Subcutaneous abdominal adipose tissue (tissue), 5 donors: ENCODE data around the gene NIM1K.
"Not testable (repeated sequence)": the region's sequence is repeated elsewhere in the genome, so short reads cannot be mapped to it uniquely, and the experiment has no call there.

ENCODE experiments used
- H3K27ac ChIP-seq: one replicate; pipeline ENCODE4 v1.7.0; 2013; ENCODE audit warnings: low read depth, mild to moderate bottlenecking, inconsistent platforms, low read length, moderate library complexity
- H3K27me3 ChIP-seq, 5 donors: one replicate each; pipeline ENCODE4 v1.7.0; 2013; ENCODE audit warnings: low read length in 5 of 5, inconsistent platforms in 1 of 5; ENCODE audit not compliant: control insufficient read depth in 5 of 5, insufficient read depth in 4 of 5
- H3K36me3 ChIP-seq, 5 donors: one replicate each; pipeline ENCODE4 v1.7.0; 2013; ENCODE audit warnings: low read length in 5 of 5; ENCODE audit not compliant: control insufficient read depth in 5 of 5, insufficient read depth in 5 of 5
- H3K4me1 ChIP-seq, 5 donors: one replicate each; pipeline ENCODE4 v1.7.0; 2013; ENCODE audit warnings: low read length in 5 of 5, mild to moderate bottlenecking in 3 of 5, moderate library complexity in 1 of 5; ENCODE audit not compliant: control insufficient read depth in 5 of 5, insufficient read depth in 5 of 5
- H3K4me3 ChIP-seq, 5 donors: one replicate each; pipeline ENCODE4 v1.7.0; 2013; ENCODE audit warnings: low read length in 5 of 5, low read depth in 1 of 5
- H3K9ac ChIP-seq, 5 donors: one replicate each; pipeline ENCODE4 v1.7.0; 2013; ENCODE audit warnings: low read length in 5 of 5, mild to moderate bottlenecking in 4 of 5, moderate library complexity in 3 of 5
- H3K9me3 ChIP-seq, 5 donors: one replicate each; pipeline ENCODE4 v1.7.0; 2013; ENCODE audit warnings: low read length in 5 of 5; ENCODE audit not compliant: control insufficient read depth in 5 of 5
- donor health status: healthy.
- donor health status: healthy.
- donor health status: healthy.
- donor health status: healthy.
- donor health status: healthy.

Gene NIM1K

GRCh38 chr5:43315263-43315662, 123.2 kb downstream of the NIM1K start:
- H3K9ac ChIP-seq: no peak overlapping the region
- no peaks in the 10 kb centered on the region for H3K36me3 ChIP-seq
- no peak overlapping the region for H3K4me3 ChIP-seq
- no peaks in the 10 kb centered on the region for H3K27me3 ChIP-seq
- no peaks in the 10 kb centered on the region for H3K9me3 ChIP-seq
- H3K27ac ChIP-seq: no peak overlapping the region
- H3K4me1 ChIP-seq: peaks cover 8 to 31% (median 20%) of the 10 kb centered on the region in 5 donors

DNA sequence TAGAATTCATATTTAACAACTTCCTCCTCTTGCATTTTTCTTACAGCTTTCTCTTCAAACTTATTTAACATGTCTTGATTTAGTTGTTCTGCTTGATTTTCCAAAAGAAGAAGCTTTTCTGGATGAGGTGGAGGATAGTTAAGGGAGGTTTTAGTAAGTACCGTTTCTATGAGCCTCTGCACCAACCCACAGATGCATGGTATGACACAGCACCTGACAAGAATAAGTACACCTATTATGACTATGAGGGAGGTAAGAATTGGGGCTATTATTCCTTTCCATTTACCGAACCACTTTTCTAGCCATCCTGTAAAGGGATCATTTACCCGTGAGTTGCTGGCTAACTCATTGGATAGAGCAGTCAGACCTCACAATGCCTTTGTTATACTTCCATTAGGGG, 123.7 kb downstream of the NIM1K start:
- no peaks in the 10 kb centered on the region for H3K27me3 ChIP-seq
- H3K9ac ChIP-seq: no peak overlapping the region
- H3K4me1 ChIP-seq: peaks cover 8 to 27% (median 20%) of the 10 kb centered on the region in 5 donors
- H3K9me3 ChIP-seq: no peaks in the 10 kb centered on the region
- H3K4me3 ChIP-seq: no peak overlapping the region
- no peaks in the 10 kb centered on the region for H3K36me3 ChIP-seq
- H3K27ac ChIP-seq: no peak overlapping the region

- H3K27me3 ChIP-seq: no peaks in the 10 kb centered on the region
- peaks cover 8 to 24% (median 20%) of the 10 kb centered on the region in 5 donors for H3K4me1 ChIP-seq
- H3K36me3 ChIP-seq: no peaks in the 10 kb centered on the region
- H3K9me3 ChIP-seq: no peaks in the 10 kb centered on the region
- no peak overlapping the region for H3K4me3 ChIP-seq
- H3K9ac ChIP-seq: no peak overlapping the region
- no peak overlapping the region for H3K27ac ChIP-seq
Observed at GRCh38 chr5:43316421-43316820, 124.4 kb downstream of the NIM1K start.

GRCh38 chr5:43320846-43321245, 128.8 kb downstream of the NIM1K start:
- Histone ChIP-seq H3K27me3 (no peaks in the 10 kb centered on the region), H3K36me3 (no peaks in the 10 kb centered on the region), H3K9ac (no peak overlapping the region), H3K9me3 (no peaks in the 10 kb centered on the region), H3K27ac (no peak overlapping the region), H3K4me1 (no peaks in the 10 kb centered on the region), H3K4me3 (no peak overlapping the region)

DNA sequence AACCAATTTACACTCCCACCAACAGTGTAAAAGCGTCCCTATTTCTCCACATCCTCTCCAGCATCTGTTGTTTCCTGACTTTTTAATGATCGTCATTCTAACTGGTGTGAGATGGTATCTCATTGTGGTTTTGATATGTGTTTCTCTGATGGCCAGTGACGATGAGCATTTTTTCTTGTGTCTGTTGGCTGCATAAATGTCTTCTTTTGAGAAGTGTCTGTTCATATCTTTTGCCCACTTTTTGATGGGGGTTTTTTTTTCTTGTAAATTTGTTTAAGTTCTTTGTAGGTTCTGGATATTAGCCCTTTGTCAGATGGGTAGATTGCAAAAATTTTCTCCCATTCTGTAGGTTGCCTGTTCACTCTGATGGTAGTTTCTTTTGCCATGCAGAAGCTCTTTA, 131.5 kb downstream of the NIM1K start:
- H3K4me1 ChIP-seq, H3K9ac ChIP-seq, H3K27me3 ChIP-seq, H3K36me3 ChIP-seq, H3K9me3 ChIP-seq, H3K4me3 ChIP-seq, H3K27ac ChIP-seq: not testable (repeated sequence)

GRCh38 chr5:43325624-43326023, 133.6 kb downstream of the NIM1K start:
- H3K4me1 ChIP-seq, H3K9ac ChIP-seq, H3K4me3 ChIP-seq, H3K27ac ChIP-seq, H3K9me3 ChIP-seq, H3K36me3 ChIP-seq, H3K27me3 ChIP-seq: not testable (repeated sequence)
